Measurements from ENCODE around the gene SIK1. TPM values are rescaled to one million over a fixed set of nuclear protein-coding genes. Genes with fewer than 3 reads are reported as not detected.
"Not testable (repeated sequence)": the region's sequence is repeated elsewhere in the genome, so short reads cannot be mapped to it uniquely, and the experiment has no call there.

Gene SIK1
- polyA plus RNA-seq, 3 donors, result 1.7 to 4.0 (median 2.3) TPM

DNA sequence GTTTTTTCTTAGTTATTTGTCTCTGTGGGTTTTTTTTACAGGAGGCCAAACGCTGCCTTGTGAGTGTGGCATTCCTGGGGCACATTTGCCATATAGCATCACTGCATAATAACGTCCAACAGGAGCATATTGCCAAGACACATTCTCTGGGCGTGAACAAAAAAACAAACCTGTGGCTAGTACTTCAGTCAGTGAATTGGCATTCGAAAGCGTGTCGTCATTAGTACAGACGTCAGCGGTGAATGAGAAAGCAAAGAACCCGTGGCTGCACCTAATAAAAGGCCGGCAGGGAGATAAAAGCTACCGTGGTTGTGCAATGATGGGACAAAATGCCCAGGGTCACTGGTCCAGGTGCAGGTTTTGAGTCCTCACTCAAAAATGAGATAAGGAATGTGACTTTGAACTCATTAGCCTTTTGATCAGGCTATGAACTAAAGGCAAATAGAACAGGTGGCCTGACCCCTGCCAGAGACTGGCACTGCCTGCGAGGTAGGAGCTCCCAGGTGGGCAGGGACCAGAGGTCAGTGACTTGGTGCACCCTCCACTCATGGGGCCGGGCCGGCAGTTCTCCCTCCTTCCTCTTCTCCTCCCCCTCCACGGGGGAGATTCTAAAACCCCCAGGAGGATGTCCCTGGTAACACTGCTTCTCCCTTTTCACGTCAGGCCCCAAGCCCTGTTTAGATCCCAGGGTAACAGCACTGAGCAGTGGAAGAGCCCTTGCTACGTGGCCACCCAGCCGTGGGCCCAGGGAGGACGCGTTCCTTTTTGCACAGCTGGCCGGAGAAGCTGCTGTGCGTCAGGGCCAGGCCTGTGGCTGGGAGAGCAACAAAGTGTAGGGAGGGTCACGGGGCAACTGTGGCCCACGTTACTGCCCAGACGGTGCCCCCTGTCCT, 14.2 kb upstream of the SIK1 start:
- DNase-seq (ENCODE audit: low read depth in 3 of 3, low spot score in 2 of 3), result not testable (repeated sequence)

DNA sequence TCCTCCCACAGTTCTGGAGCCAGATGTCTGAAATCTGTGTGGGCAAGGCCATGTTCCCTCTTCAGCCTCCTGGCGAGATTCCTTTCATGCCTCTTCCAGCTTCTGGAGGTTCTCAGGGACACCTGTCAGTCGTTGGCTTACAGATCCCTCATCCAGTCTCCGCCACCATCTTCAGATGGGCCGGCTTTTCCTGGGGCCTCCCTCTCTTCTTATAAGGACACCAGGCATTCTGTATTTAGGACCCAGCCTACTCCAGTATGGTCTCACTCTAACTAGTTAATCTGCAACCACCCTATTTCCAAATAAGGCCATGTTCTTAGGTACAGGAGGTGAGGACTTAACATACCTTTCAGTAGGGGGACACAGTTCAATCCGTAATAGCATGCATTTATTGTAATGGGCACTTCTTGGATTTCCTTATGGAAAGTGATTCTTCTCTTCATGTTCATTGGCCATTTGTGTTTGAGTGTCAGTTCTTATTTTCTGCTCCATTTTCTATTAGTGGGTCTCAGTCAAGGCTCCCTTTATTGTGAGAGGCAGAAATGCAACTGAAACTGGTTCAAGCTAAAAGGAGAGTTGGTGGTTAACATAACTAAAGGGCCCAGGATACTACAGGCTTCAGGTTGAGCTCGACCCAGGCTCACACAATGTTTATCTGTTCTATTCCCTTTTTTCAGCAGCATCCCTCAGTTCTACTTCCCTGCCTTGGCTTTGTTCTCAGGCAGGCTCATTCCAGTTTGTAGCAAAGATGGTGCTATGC, 12.6 kb upstream of the SIK1 start:
- DNase-seq (ENCODE audit: low read depth in 3 of 3, low spot score in 2 of 3), result not testable (repeated sequence)

DNA sequence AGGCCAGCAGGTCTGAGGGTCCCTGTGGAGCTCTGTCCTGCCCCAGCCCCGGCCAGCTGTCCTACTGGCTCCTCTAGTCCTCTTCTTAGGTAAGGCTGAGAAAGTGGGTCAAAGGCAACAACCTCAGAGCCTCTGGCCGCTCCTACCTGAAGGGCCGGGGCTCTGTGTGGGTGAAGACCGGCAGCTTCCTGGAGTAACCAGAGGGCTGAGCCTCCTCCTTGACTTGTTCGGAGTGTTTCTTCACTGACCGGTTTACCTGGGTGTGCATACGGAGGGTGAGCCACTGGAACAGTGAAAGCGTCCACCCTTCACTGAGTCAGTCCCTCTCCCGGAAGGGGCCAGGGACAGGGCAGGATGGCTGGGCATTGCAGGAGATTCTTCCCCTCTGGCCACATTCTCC, 9.3 kb upstream of the SIK1 start:
- not testable (repeated sequence) for DNase-seq (ENCODE audit: low read depth in 3 of 3, low spot score in 2 of 3)

DNA sequence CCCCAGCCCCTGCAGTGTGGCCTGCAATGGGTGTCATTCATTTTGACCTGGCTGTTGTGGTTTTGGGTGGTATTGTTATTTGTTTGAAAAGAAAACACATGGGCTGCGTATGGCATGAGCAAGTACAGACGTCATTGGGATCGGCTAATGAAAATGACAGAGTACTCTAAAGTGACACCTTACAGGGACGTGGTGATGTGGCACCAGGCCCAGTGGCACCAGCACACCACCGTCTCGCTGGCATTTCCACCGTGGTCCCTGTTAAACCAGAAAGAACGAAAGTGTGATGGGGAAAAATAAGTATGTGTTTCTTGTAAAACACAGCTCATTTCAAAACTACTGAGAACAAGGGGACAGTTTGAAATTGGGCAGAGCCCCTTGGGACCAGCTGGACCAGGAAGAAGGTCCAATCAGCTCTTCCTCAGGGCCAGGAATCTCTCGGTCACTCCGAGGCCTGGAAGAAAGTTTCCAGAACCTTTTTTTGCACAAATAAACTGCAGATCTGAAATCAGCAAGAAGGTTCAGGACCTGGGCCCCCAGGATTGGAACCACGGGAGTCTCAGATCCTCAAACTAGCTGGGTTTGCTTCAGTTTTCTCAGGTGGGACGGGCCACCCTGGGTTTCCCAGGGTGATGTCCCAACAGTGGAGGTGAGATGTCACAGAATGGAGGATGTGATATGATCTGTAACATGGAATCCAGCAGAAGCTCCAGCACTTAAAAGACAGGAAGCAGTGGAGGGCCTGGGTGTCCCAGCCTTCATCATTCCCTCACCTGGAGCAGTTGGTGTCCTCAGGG, 6.6 kb upstream of the SIK1 start:
- not testable (repeated sequence) for DNase-seq (ENCODE audit: low read depth in 3 of 3, low spot score in 2 of 3)

DNA sequence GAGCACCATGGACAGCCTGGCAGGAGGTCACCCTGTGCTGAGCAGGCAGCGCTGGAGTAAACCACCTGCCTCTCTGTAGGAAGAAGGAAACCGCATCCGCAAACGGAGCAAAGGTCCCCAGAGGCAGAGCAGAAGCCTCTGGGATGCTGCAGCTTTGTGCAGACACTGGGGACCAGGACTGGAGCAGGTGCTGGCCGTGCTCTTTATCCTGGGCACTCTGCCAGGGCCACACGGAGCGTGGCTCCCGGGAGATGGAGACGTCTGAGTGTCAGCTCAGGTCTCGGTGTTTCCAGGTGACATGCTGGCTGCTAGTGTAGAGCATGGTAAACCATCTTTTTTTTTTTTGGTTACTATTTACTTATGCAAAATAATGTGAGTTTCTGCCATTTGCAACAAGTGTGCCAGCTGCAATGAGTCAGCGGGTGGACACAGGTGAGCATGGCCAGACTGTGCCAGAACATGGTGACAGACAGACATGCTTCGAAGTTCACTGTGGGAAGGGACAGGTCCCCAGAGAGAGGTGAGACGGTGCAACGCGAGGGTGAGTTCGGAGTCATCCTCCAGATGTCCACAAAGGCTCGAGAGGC, 4.0 kb upstream of the SIK1 start:
- DNase-seq (ENCODE audit: low read depth in 3 of 3, low spot score in 2 of 3), result not testable (repeated sequence)

DNA sequence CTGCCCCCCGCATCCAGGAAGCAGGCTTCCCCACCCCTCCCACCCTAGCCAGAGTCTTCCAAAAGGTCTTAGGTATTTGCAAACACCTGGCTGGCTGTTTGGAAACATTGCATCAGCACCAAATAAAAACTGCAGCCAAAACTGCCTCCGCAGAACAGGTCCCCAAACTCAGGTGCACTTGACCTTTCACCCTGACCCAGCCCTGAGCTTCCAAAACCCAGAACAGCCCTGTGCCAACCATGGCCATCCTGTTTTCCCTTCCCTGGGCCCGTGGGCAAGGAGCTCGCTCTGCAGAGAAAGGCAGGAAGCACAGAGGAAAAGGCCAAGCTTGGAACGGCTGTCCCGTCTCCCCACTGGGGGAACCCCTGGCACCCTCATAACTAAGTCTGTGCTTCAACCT, 2.0 kb upstream of the SIK1 start:
- not testable (repeated sequence) for DNase-seq (ENCODE audit: low read depth in 3 of 3, low spot score in 2 of 3)

DNA sequence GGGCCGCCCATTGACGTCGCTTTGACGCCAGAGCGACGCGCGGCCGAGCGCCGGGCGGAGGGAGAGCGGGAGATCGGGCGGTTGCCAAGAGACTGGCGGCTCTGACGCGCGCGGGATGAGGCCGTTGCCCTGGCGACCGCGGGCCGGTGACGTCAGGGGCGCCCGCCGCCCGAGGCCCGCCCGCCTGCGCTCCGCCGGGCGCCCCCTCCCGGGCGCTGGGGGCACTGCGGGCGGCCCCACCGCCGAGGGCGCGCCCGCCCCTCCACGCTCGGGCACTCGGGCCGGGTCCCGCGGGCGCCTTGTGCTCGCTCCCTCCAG, 270 bp upstream of the SIK1 start:
- not testable (repeated sequence) for DNase-seq (ENCODE audit: low read depth in 3 of 3, low spot score in 2 of 3)

DNA sequence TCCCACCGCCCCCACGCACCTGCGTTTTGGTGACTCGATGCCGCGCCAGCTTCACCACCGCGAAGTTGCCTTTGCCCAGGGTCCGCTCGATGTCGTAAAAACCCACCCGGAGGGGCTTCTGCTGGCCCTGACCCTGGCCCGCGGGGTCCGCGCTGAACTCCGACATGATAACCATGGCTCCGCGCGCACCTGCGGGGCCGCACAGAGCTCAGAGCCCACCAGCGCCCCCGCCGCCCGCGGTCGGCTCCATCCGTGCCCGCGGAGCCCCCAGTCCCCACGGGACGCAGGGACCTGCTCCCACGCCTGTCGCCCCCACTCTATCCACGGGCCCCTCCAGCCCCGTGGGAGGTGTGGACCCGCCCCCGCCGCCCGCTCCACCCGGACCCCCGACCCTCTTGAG, 927 bp downstream of the SIK1 start:
- DNase-seq (ENCODE audit: low read depth in 3 of 3, low spot score in 2 of 3), result not testable (repeated sequence)

DNA sequence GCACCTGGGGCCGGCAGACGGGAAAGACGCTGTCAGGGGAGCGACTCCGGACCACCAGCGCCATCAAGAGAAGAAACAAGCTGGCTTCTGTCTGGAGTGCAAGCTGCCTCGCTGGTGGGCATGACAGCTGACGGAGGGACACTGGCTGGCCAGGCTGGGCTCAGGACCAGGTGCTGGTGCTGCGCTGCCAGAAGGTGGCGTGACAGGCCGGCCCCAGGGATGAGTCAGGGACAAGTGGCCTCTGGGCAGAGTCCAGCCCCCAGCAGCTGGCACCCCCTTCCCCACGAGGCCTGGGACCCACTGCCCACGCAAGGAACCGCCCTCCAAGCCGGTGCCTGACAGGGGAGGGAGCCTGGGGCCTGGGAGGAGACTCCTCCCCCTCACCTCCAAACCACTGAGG, 7.5 kb downstream of the SIK1 start:
- not testable (repeated sequence) for DNase-seq (ENCODE audit: low read depth in 3 of 3, low spot score in 2 of 3)

DNA sequence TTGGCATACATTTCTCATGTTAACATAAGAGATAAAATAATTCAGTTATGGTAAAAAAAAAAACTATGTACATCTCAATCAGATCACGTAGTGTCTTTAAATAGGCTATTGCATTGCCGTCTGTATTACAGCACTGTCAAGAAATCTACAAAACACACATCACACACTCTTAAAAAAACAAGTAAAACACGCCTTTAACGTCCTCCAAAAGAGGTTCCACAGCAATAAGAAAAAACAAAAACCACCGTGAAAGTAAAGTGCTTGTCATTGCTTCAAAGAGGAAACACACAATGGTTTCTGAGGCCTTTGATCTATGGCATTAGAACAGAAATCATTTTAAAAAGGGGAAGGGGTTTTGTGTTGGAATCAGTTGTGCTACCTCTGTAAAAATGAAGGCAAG, 12.4 kb downstream of the SIK1 start:
- not testable (repeated sequence) for DNase-seq (ENCODE audit: low read depth in 3 of 3, low spot score in 2 of 3)

DNA sequence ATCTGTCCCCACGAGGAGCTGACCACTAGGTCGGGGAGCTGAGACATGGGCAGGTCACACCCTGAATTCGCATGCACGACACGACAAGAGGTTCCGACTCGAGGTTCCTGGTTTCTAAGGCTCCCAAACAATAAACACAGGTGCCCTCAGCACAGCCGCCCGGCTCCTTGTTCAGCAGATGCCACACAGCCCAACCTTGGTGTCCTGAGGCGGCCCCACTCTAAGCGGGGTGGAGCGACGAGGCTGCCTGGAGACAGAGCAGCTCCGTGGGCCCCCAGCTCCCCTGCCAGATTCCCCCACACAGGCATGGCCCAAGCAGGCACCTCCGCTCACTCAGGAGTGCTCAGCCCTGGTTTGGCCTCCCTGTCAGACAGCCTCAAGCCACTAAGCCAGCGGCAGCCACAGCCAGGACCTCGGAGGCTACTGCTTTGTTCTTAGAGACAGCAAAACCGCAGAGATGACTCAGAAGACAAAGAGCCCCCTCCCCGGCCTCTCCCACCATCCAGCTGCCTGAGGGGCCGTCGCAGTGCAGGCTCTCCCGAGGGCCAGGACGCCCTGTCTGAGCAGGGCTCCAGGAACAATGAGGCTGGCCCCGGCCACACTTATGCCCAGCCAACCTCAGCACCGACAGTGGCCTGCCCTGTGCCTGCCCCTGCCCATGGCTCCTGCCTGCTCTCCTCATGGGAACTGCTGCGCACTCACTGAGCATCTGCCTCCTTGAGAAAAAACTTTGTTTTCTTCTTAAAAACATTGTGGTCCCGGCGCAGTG, 14.7 kb downstream of the SIK1 start:
- DNase-seq (ENCODE audit: low read depth in 3 of 3, low spot score in 2 of 3), result not testable (repeated sequence)

DNA sequence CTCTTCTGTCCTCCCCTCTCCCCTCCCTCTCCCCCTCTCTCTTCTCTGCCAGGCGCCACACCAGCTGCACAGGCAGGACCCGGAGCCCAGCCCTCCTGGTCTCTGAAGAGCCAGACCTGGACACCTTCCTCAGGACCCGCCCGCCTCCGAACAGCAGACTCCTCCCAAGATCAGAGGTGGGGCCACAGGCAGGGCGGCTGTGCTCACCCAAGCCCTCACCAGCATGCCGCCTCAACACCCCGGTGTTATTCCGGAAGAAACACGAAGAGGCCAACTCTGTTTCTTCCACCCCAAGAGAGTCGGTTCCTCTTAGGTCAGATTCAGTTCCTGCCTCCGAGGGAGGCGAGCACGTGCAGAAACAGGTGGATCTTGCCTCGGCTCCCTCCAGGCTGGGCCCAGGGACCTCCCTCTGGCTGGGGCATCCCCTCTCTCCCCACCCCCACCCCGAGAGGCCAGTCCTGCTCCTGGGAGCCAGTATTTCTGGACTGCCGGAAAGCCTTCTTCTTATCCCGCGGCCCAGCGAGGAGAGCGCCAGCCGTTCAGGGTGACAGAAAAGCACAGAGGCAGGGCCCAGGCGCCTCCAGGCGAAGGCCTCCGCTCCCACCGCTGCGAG, 16.4 kb downstream of the SIK1 start:
- not testable (repeated sequence) for DNase-seq (ENCODE audit: low read depth in 3 of 3, low spot score in 2 of 3)

DNA sequence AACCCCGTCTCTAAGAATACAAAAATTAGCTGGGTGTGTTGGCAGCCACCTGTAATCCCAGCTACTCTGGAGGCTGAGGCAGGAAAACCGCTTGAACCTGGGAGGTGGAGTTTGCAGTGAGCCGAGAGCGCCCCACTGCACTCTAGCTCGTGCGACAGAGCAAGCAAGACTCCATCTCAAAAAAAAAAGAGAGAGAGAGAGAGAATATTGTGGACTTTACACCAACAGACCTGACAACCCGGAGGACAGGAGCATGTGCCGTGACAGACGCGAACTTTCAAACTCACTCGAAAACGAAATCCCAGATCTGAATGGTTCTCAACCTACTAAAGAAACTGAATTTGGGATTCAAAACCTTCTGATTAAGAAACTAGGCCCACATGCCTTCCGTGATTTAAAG, 19.8 kb downstream of the SIK1 start:
- DNase-seq (ENCODE audit: low read depth in 3 of 3, low spot score in 2 of 3), result not testable (repeated sequence)

DNA sequence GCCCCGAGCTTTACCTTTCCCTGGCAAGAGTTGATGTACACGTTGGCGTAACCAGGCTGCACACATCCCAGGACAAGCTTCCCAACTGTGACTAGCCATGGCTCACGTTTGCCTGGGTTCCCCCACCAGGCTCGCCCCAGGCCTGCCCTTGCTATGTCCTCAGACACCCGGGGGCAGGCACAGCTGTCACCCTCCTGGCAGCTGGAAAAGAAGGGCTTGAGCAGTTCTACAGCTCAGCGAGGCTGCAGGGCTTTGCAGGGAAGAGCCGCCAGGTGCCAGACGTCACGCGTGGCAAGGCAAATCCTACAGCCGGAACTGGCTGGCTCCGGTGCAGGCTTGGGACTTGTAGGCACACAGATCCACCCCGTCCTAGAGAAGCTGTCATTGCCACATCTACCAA, 22.5 kb downstream of the SIK1 start:
- not testable (repeated sequence) for DNase-seq (ENCODE audit: low read depth in 3 of 3, low spot score in 2 of 3)

DNA sequence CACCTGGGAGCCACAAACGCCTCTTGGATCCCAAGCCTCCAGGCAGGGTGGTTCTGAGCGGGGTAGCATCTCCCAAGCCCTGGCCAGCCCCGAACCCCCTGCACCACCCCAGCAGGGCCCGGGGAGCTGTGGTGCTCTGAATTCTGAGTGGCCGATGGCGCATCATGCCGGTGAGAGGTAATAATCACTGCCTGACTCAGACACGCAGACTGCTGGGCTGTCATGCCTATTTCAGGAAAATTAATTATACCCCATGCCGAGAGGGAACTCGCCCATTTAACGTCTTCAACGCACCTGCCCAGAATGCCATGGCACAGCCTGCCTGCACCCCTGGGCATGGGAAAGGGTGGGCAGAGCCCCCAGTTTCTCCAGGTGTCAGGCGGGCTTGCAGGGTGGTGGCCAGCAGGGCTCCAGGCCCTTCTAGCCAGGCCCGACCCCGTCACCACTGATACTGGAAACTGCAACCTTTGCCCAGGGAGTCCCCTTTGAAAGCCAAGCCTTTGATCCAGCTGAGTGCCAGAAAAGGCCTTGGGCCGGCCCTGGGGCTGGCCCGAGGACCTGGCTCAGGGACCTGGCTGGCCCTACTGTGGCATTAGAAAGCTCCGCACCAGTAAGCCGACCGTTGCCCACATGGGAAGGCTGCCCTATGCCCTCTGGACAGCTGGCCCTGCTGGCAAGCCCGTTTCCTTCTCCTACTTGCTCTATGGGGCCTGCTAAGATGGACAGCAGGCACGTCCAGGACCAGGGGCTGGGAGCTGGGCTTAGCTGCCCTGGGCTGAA, 23.1 kb downstream of the SIK1 start:
- DNase-seq (ENCODE audit: low read depth in 3 of 3, low spot score in 2 of 3), result not testable (repeated sequence)

DNA sequence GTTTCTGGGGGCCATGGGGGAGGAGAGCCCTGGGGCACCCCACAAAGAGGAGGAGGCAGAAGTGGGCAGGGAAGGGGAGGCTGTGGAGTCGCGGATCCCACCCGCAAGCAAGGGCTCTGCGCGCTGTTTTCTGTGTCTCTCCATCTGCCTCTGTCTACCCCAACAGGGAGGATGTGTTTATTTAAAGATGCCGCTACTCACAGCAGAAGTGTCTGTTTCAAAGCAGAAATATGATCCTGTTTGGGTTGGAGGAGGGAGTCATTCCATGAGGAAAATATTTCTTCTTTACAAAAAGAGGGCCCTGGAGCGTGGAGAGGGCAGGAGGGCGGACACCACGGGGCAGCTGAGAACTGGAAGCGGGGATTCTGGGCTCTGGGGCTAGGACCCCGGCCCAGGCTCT, 25.8 kb downstream of the SIK1 start:
- DNase-seq (ENCODE audit: low read depth in 3 of 3, low spot score in 2 of 3), result not testable (repeated sequence)

DNA sequence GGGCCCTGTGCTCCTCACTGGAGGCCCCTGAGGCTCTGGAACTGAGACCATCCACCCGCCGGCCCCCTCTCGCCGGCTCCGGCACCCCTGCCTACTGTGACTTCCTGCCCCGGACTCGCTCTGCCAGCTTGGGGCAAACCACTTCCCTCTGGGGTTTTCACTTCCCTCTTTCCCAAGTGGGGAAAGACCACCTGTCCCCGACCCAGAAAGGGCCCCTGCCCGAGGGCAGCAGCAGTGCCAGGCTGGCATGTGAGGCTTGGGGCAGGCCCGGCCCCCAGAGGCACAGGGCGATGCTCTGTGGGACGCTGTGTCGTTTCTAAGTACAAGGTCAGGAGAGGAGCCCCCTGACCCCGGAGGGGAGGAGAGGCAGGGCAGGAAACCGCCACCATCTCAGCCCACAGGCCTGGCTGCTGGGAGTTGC, 27.3 kb downstream of the SIK1 start:
- not testable (repeated sequence) for DNase-seq (ENCODE audit: low read depth in 3 of 3, low spot score in 2 of 3)

DNA sequence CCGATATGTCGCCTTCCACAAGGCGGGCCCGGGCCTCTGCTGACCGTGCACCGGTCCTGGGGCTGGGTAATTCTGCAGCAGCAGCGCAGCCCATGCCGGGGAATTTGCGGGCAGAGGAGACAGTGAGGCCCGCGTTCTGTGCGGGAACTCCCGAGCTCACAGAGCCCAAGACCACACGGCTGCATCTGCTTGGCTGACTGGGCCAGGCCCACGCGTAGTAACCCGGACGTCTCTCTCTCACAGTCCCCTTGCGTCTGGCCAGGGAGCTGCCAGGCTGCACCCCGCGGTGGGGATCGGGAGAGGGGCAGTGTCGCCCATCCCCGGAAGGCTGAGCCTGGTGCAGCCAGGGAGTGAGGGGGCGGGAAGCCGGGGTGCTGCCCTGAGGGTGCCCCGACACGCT, 27.8 kb downstream of the SIK1 start:
- not testable (repeated sequence) for DNase-seq (ENCODE audit: low read depth in 3 of 3, low spot score in 2 of 3)

DNA sequence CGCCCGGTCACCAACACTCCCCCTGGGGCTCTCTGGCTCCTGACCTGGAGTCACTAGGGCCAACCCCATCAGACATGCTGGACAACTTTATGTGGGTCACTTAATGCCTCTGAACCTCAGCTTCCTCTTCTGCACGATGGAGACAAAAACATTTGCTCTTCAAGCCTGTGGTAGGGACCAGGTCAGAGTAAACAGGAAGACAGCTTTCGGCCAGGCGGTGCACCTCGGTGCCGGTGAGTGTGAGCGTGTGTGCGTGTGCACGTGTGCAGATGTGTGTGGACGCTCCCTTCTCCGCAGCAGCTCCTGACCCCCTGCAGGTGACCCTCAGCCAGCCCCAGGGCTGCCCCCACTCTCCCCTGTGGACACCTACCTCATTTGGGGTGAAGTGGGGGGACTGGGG, 28.4 kb downstream of the SIK1 start:
- DNase-seq (ENCODE audit: low read depth in 3 of 3, low spot score in 2 of 3), result not testable (repeated sequence)

Data from right renal cortex interstitium (tissue), 3 donors.